K562 (cell line): ENCODE measurements around the gene VTN. TPM values are rescaled to one million over a fixed set of nuclear protein-coding genes. Genes with fewer than 3 reads are reported as not detected.

Experiments
- HCFC1 ChIP-seq: IDR thresholded peaks from 2 replicates; pipeline ENCODE4 v1.6.1; 2012; ENCODE audit warnings: low read depth, low read length, improper control_type of control experiment
- IFI16 ChIP-seq: fragments of 250-450 bp; sonication (Bioruptor Pico); IDR thresholded peaks from 2 replicates; pipeline ENCODE4 v2.1.2; 2022; ENCODE audit warnings: mild to moderate bottlenecking, inconsistent platforms
- KDM5B ChIP-seq: fragments of 200-600 bp; sonication (generic); IDR thresholded peaks from 2 replicates; pipeline ENCODE4 v1.6.1; 2012; ENCODE audit warnings: low read depth, mild to moderate bottlenecking, moderate library complexity, low read length, control low read depth, inconsistent platforms; ENCODE audit not compliant: insufficient replicate concordance
- MTA2 ChIP-seq: fragments of 450-650 bp; IDR thresholded peaks from 2 replicates; pipeline ENCODE4 v1.6.1; 2016; ENCODE audit warnings: low read depth
- NFIC ChIP-seq: fragments of 450-650 bp; IDR thresholded peaks from 2 replicates; pipeline ENCODE4 v1.6.1; 2017; ENCODE audit warnings: mild to moderate bottlenecking, inconsistent platforms
- NR2C1 ChIP-seq, 2 experiments: fragments of 450-650 bp; IDR thresholded peaks; 2 replicates each; pipeline ENCODE4 v1.6.1; 2017; ENCODE audit warnings: mild to moderate bottlenecking in 2 of 2, antibody characterized with exemption in 1 of 2, inconsistent platforms in 1 of 2, missing compliant biosample characterization in 1 of 2, missing genetic modification characterization in 1 of 2
- POLR2AphosphoS2 ChIP-seq: IDR thresholded peaks from 2 replicates; pipeline ENCODE4 v1.6.1; 2012; ENCODE audit warnings: low read length, improper control_type of control experiment
- RBM15 ChIP-seq: fragments of 200-400 bp; formaldehyde crosslinking; IDR thresholded peaks from 2 replicates; pipeline ENCODE4 v1.6.1; 2018; ENCODE audit warnings: mild to moderate bottlenecking, low read length, moderate library complexity; ENCODE audit not compliant: insufficient read depth
- SRSF3 ChIP-seq: fragments of 200-400 bp; formaldehyde crosslinking; IDR thresholded peaks from 2 replicates; pipeline ENCODE4 v1.6.1; 2016; ENCODE audit warnings: mild to moderate bottlenecking, low read length, moderate library complexity; ENCODE audit not compliant: insufficient read depth
- U2AF1 ChIP-seq: fragments of 200-400 bp; formaldehyde crosslinking; optimal IDR thresholded peaks from 2 replicates; pipeline ENCODE3; 2017; ENCODE audit warnings: mild to moderate bottlenecking, low read depth, low read length, moderate library complexity
- ZBED1 ChIP-seq: IDR thresholded peaks from 2 replicates; pipeline ENCODE4 v1.6.1; 2014
- ZNF644 ChIP-seq: fragments of 200-800 bp; sonication (Bioruptor generic); IDR thresholded peaks from 2 replicates; pipeline ENCODE4 v1.6.1; 2016; ENCODE audit warnings: low read depth, missing genetic modification characterization, missing compliant biosample characterization
- ZNF76 ChIP-seq: fragments of 250-450 bp; sonication (Bioruptor Pico); IDR thresholded peaks from 2 replicates; pipeline ENCODE4 v1.4.0; 2020; ENCODE audit warnings: mild to moderate bottlenecking, moderate library complexity, borderline replicate concordance
- polyA plus RNA-seq, 8 experiments: library from polyadenylated mRNA; depleted of rRNA in 4 of 8; stranded (reverse) in 5 of 8; unstranded in 3 of 8; fragments of >200 nt; fragmentation: Nextera tagmentation in 2 of 8; fragmentation: Illumina TruSeq in 1 of 8; extraction: Ambion mirVana in 2 of 8; extraction: Trizol in 1 of 8; gene quantifications; 2 replicates each; pipeline versions ENCODE4 v1.2.1 to v1.2.3, GENCODE V29; 2011 to 2014; ENCODE audit warnings: inconsistent platforms in 1 of 8, missing spikeins in 1 of 8
- total RNA-seq, 7 experiments: library from RNA; depleted of rRNA in 6 of 7; stranded (reverse); fragments of >200 nt in 6 of 7; fragmentation: Illumina TruSeq in 2 of 7; extraction: Trizol in 2 of 7; gene quantifications; 2 replicates each; pipeline versions ENCODE4 v1.2.1 to v1.2.3, GENCODE V29; 2011 to 2021; ENCODE audit warnings: low replicate concordance in 1 of 7
- TF ChIP-seq, protein P1 (sequence below), 2 experiments: fragments of 450-650 bp; IDR thresholded peaks; 2 replicates each; pipeline ENCODE4 v1.6.1; 2018; ENCODE audit warnings: mild to moderate bottlenecking in 2 of 2, low read depth in 1 of 2; ENCODE audit not compliant: partially characterized antibody in 2 of 2
- TF ChIP-seq, protein P2 (sequence below): IDR thresholded peaks from 2 replicates; pipeline ENCODE4 v1.6.1; 2011; ENCODE audit warnings: borderline replicate concordance, low read depth, mild to moderate bottlenecking, moderate library complexity, low read length; ENCODE audit not compliant: insufficient read depth, poor library complexity, severe bottlenecking
- TF ChIP-seq, protein P3 (sequence below): sonication (generic); formaldehyde crosslinking; IDR thresholded peaks from 2 replicates; pipeline ENCODE4 v1.8.1; 2023; ENCODE audit warnings: mild to moderate bottlenecking, missing genetic modification reagents, moderate library complexity
- TF ChIP-seq, protein P4 (sequence below): fragments of 250-450 bp; sonication (Bioruptor Pico); IDR thresholded peaks from 2 replicates; pipeline ENCODE4 v1.5.0; 2022; ENCODE audit warnings: mild to moderate bottlenecking

Gene VTN
- total and polyA plus RNA-seq, 9 of the 15 experiments (the other 6 are each of a cell fraction or from before 2014, with no cell fraction given) = 0.13 to 1.0 (median 0.29) TPM; not detected in 1

DNA sequence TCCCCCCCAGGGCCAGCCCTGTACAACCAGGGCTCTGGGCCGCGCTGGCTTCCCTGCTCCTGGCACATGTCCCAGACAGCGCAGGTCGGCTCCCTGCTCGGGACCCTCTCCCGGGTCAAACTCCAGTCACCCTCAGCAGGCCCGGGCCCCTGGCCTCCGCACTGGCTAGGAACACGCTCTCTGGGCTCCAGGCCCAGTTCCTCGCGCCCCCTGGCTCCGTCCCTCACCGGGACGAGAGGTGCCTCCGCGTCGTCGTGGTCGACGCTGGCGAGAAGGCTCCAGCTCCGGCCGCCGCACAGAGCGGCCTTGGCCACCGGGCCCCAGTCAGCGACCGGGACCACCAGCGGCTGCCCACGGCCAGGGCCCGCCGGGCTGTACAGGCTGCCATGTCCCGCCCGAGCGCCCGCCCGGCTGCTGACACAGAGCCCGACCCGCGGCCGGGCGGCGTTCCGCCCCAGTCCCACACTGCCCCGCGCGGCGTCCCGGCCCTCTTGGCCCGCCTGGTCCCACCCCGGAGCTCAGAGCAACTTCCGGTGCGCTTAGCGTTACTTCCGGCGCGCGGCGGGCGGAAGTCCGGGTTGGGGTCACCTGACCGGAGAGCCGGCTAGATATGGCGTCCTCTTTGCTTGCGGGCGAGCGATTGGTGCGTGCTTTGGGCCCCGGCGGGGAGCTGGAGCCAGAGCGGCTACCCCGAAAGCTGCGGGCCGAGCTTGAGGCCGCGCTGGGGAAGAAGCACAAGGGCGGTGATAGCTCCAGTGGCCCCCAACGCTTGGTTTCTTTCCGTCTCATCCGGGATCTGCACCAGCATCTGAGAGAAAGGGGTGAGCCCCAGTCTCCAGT is 12.8 kb downstream of the VTN start, which contains the start of gene POLDIP2 (continued):
- TF ChIP-seq SRSF3 = no peak
- peak; percentile 82 for TF ChIP-seq NR2C1 (IDR thresholded peaks at IDR 0.05)
- peak; percentile 84 for TF ChIP-seq NR2C1 (tag; IDR thresholded peaks at IDR 0.05)
- TF ChIP-seq, protein P1, sequence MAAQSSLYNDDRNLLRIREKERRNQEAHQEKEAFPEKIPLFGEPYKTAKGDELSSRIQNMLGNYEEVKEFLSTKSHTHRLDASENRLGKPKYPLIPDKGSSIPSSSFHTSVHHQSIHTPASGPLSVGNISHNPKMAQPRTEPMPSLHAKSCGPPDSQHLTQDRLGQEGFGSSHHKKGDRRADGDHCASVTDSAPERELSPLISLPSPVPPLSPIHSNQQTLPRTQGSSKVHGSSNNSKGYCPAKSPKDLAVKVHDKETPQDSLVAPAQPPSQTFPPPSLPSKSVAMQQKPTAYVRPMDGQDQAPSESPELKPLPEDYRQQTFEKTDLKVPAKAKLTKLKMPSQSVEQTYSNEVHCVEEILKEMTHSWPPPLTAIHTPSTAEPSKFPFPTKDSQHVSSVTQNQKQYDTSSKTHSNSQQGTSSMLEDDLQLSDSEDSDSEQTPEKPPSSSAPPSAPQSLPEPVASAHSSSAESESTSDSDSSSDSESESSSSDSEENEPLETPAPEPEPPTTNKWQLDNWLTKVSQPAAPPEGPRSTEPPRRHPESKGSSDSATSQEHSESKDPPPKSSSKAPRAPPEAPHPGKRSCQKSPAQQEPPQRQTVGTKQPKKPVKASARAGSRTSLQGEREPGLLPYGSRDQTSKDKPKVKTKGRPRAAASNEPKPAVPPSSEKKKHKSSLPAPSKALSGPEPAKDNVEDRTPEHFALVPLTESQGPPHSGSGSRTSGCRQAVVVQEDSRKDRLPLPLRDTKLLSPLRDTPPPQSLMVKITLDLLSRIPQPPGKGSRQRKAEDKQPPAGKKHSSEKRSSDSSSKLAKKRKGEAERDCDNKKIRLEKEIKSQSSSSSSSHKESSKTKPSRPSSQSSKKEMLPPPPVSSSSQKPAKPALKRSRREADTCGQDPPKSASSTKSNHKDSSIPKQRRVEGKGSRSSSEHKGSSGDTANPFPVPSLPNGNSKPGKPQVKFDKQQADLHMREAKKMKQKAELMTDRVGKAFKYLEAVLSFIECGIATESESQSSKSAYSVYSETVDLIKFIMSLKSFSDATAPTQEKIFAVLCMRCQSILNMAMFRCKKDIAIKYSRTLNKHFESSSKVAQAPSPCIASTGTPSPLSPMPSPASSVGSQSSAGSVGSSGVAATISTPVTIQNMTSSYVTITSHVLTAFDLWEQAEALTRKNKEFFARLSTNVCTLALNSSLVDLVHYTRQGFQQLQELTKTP (IDR thresholded peaks at IDR 0.05; ENCODE audit: low read depth in 1 of 2, partially characterized antibody in 2 of 2) = peak; percentile 62 to 87
- 0 out of 2 replicates have a peak, but pooled peaks have one; percentile 59 for TF ChIP-seq ZNF644
- TF ChIP-seq MTA2 = no peak
- no peak for TF ChIP-seq ZBED1
- peak; percentile 55 for TF ChIP-seq NFIC
- TF ChIP-seq POLR2AphosphoS2 = no peak
- TF ChIP-seq, protein P2, sequence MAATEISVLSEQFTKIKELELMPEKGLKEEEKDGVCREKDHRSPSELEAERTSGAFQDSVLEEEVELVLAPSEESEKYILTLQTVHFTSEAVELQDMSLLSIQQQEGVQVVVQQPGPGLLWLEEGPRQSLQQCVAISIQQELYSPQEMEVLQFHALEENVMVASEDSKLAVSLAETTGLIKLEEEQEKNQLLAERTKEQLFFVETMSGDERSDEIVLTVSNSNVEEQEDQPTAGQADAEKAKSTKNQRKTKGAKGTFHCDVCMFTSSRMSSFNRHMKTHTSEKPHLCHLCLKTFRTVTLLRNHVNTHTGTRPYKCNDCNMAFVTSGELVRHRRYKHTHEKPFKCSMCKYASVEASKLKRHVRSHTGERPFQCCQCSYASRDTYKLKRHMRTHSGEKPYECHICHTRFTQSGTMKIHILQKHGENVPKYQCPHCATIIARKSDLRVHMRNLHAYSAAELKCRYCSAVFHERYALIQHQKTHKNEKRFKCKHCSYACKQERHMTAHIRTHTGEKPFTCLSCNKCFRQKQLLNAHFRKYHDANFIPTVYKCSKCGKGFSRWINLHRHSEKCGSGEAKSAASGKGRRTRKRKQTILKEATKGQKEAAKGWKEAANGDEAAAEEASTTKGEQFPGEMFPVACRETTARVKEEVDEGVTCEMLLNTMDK = peak; percentile 2
- TF ChIP-seq IFI16 (CRISPR knock-in tag) = no peak
- peak; percentile 77 for TF ChIP-seq U2AF1
- peak; percentile 87 for TF ChIP-seq KDM5B
- peak; percentile 96 for TF ChIP-seq ZNF76 (CRISPR knock-in tag)
- TF ChIP-seq HCFC1 = peak; percentile 86
- TF ChIP-seq, protein P3, sequence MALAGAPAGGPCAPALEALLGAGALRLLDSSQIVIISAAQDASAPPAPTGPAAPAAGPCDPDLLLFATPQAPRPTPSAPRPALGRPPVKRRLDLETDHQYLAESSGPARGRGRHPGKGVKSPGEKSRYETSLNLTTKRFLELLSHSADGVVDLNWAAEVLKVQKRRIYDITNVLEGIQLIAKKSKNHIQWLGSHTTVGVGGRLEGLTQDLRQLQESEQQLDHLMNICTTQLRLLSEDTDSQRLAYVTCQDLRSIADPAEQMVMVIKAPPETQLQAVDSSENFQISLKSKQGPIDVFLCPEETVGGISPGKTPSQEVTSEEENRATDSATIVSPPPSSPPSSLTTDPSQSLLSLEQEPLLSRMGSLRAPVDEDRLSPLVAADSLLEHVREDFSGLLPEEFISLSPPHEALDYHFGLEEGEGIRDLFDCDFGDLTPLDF (CRISPR knock-in tag) = peak; percentile 92
- no peak for TF ChIP-seq RBM15
- TF ChIP-seq, protein P4, sequence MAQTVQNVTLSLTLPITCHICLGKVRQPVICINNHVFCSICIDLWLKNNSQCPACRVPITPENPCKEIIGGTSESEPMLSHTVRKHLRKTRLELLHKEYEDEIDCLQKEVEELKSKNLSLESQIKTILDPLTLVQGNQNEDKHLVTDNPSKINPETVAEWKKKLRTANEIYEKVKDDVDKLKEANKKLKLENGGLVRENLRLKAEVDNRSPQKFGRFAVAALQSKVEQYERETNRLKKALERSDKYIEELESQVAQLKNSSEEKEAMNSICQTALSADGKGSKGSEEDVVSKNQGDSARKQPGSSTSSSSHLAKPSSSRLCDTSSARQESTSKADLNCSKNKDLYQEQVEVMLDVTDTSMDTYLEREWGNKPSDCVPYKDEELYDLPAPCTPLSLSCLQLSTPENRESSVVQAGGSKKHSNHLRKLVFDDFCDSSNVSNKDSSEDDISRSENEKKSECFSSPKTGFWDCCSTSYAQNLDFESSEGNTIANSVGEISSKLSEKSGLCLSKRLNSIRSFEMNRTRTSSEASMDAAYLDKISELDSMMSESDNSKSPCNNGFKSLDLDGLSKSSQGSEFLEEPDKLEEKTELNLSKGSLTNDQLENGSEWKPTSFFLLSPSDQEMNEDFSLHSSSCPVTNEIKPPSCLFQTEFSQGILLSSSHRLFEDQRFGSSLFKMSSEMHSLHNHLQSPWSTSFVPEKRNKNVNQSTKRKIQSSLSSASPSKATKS = no peak
